HepG2 (cell line): ENCODE results near the gene SEMA7A. TPM values are rescaled to one million over a fixed set of nuclear protein-coding genes. Genes with fewer than 3 reads are reported as not detected.

Source experiments
- CBX5 ChIP-seq: sonication (generic); formaldehyde crosslinking; IDR thresholded peaks from 2 replicates; pipeline ENCODE4 v1.4.0; 2020; ENCODE audit warnings: missing genetic modification reagents, borderline replicate concordance
- FIP1L1 ChIP-seq: fragments of 200-400 bp; formaldehyde crosslinking; IDR thresholded peaks from 2 replicates; pipeline ENCODE4 v1.6.1; 2018; ENCODE audit warnings: low read depth, mild to moderate bottlenecking, low read length, moderate library complexity, borderline replicate concordance; ENCODE audit not compliant: insufficient read depth
- GTF2F1 ChIP-seq: fragments of 150-350 bp; IDR thresholded peaks from 2 replicates; pipeline ENCODE4 v1.6.1; 2014; ENCODE audit warnings: low read length
- HDAC1 ChIP-seq: sonication (generic); formaldehyde crosslinking; IDR thresholded peaks from 2 replicates; pipeline ENCODE4 v1.5.1; 2020; ENCODE audit warnings: mild to moderate bottlenecking, missing genetic modification reagents
- HOXA9 ChIP-seq: sonication (generic); formaldehyde crosslinking; IDR thresholded peaks from 2 replicates; pipeline ENCODE4 v1.8.1; 2022; ENCODE audit warnings: missing genetic modification reagents, mild to moderate bottlenecking, moderate library complexity, borderline replicate concordance
- JUNB ChIP-seq: sonication (generic); formaldehyde crosslinking; IDR thresholded peaks from 2 replicates; pipeline ENCODE4 v1.8.0; 2022; ENCODE audit warnings: missing genetic modification reagents, mild to moderate bottlenecking, borderline replicate concordance
- KAT2B ChIP-seq: fragments of 150-350 bp; IDR thresholded peaks from 2 replicates; pipeline ENCODE4 v1.6.1; 2014; ENCODE audit warnings: low read depth, low read length, borderline replicate concordance
- KDM5B ChIP-seq: sonication (generic); formaldehyde crosslinking; IDR thresholded peaks from 2 replicates; pipeline ENCODE4 v1.4.0; 2020; ENCODE audit warnings: missing genetic modification reagents, mild to moderate bottlenecking, borderline replicate concordance
- MBD4 ChIP-seq: IDR thresholded peaks from 2 replicates; pipeline ENCODE4 v1.6.1; 2012; ENCODE audit warnings: low read length, inconsistent platforms, borderline replicate concordance
- NFE2L2 ChIP-seq: fragments of 150-350 bp; IDR thresholded peaks from 2 replicates; pipeline ENCODE4 v1.6.1; 2014; ENCODE audit warnings: low read length
- PRMT3 ChIP-seq: sonication (generic); formaldehyde crosslinking; IDR thresholded peaks from 2 replicates; pipeline ENCODE4 v1.8.1; 2022; ENCODE audit warnings: low read depth, mild to moderate bottlenecking, moderate library complexity, missing genetic modification reagents, borderline replicate concordance
- SNAPC2 ChIP-seq: sonication (generic); formaldehyde crosslinking; IDR thresholded peaks from 2 replicates; pipeline ENCODE4 v1.8.1; 2022; ENCODE audit warnings: mild to moderate bottlenecking, missing genetic modification reagents
- ZNF256 ChIP-seq: sonication (generic); formaldehyde crosslinking; conservative IDR thresholded peaks from 2 replicates; pipeline ENCODE4 v1.4.0; 2020; ENCODE audit warnings: missing genetic modification reagents
- ZNF292 ChIP-seq: sonication (generic); formaldehyde crosslinking; IDR thresholded peaks from 2 replicates; pipeline ENCODE4 v1.8.1; 2022; ENCODE audit warnings: mild to moderate bottlenecking, low read depth, missing genetic modification reagents, borderline replicate concordance
- ZNF460 ChIP-seq: sonication (generic); formaldehyde crosslinking; IDR thresholded peaks from 2 replicates; pipeline ENCODE4 v1.5.1; 2020; ENCODE audit warnings: missing genetic modification reagents, mild to moderate bottlenecking, borderline replicate concordance
- ZNF549 ChIP-seq: sonication (generic); formaldehyde crosslinking; IDR thresholded peaks from 2 replicates; pipeline ENCODE4 v1.5.0; 2020; ENCODE audit warnings: missing genetic modification reagents
- ZNF589 ChIP-seq: sonication (generic); formaldehyde crosslinking; conservative IDR thresholded peaks from 2 replicates; pipeline ENCODE4 v1.8.0; 2022; ENCODE audit warnings: mild to moderate bottlenecking, moderate library complexity, missing genetic modification reagents
- ZNF746 ChIP-seq: sonication (generic); formaldehyde crosslinking; IDR thresholded peaks from 2 replicates; pipeline ENCODE4 v1.8.0; 2022; ENCODE audit warnings: mild to moderate bottlenecking, missing genetic modification reagents
- ZNF766 ChIP-seq: sonication (generic); formaldehyde crosslinking; IDR thresholded peaks from 2 replicates; pipeline ENCODE4 v1.5.0; 2020; ENCODE audit warnings: missing genetic modification reagents, borderline replicate concordance
- ZNF800 ChIP-seq: sonication (generic); formaldehyde crosslinking; IDR thresholded peaks from 2 replicates; pipeline ENCODE4 v1.4.0; 2020; ENCODE audit warnings: missing genetic modification reagents
- polyA plus RNA-seq, 8 experiments: library from polyadenylated mRNA; depleted of rRNA in 3 of 8; stranded (reverse) in 7 of 8; unstranded in 1 of 8; fragments of >200 nt; fragmentation: Illumina TruSeq in 4 of 8; extraction: Trizol in 4 of 8; gene quantifications; 2 replicates each; pipeline versions ENCODE4 v1.2.1 to v1.2.3, GENCODE V29; 2011 to 2016; ENCODE audit warnings: low read depth in 4 of 8, missing spikeins in 1 of 8, mixed read lengths in 1 of 8; ENCODE audit not compliant: insufficient read depth in 1 of 8
- total RNA-seq, 5 experiments: library from RNA; depleted of rRNA; stranded (reverse); fragments of >200 nt; fragmentation: Illumina TruSeq; extraction: Trizol; gene quantifications; 2 replicates each; pipeline ENCODE4 v1.2.3, GENCODE V29; 2016; ENCODE audit warnings: low read depth in 1 of 5
- TF ChIP-seq, protein P1 (sequence below): sonication (generic); formaldehyde crosslinking; IDR thresholded peaks from 2 replicates; pipeline ENCODE4 v1.8.0; 2022; ENCODE audit warnings: mild to moderate bottlenecking, missing genetic modification reagents, borderline replicate concordance
- TF ChIP-seq, protein P2 (sequence below): sonication (generic); formaldehyde crosslinking; IDR thresholded peaks from 2 replicates; pipeline ENCODE4 v1.4.0; 2020; ENCODE audit warnings: mild to moderate bottlenecking, missing genetic modification reagents, borderline replicate concordance
- TF ChIP-seq, protein P3 (sequence below): sonication (generic); formaldehyde crosslinking; IDR thresholded peaks from 2 replicates; pipeline ENCODE4 v1.5.0; 2020; ENCODE audit warnings: mild to moderate bottlenecking, low read depth, missing genetic modification reagents, borderline replicate concordance

The SEMA7A gene
- total and polyA plus RNA-seq, 2 of the 13 experiments (the other 11 are each of a cell fraction or from before 2014, with no cell fraction given): 9.0 to 15.8 TPM

DNA sequence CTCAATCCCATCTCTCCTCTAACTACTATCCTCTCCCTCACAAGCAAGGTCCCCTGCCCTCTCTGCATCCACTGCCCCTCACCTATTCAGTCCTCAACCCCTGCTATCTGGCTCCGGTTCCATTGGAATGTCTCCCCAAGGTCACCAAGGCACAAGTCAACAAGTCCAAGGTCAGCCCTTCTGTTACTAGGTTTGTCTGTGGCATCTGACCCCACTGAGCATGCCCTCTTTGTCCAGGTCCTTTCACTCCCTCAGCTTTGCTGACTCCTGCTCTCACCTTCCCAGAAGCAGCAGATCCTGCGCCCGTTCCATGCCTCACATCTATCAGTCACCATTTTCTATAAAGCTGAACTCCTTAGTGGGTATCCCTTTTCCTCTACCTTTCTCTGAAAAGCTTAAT is 8.3 kb upstream of the SEMA7A start (continued):
- TF ChIP-seq CBX5 (CRISPR knock-in tag) (no peak), ZNF589 (no peak), GTF2F1 (no peak), HOXA9 (CRISPR knock-in tag) (no peak), NFE2L2 (no peak; the same call in 1 of the 2 replicates), JUNB (CRISPR knock-in tag) (peak; percentile 46; the same call in 1 of the 2 replicates), ZNF746 (CRISPR knock-in tag) (no peak; the same call in 1 of the 2 replicates), PRMT3 (CRISPR knock-in tag) (no peak), ZNF460 (CRISPR knock-in tag) (no peak), MBD4 (no peak), ZNF800 (CRISPR knock-in tag) (no peak), FIP1L1 (no peak), ZNF256 (no peak), ZNF292 (CRISPR knock-in tag) (0 out of 2 replicates have a peak, but pooled peaks have one; percentile 20), KDM5B (CRISPR knock-in tag) (0 out of 2 replicates have a peak, but pooled peaks have one; percentile 47), HDAC1 (CRISPR knock-in tag) (peak; percentile 82; the same call in 1 of the 2 replicates), SNAPC2 (CRISPR knock-in tag) (no peak), ZNF766 (no peak), ZNF549 (no peak), KAT2B (no peak)
- TF ChIP-seq, protein P1, sequence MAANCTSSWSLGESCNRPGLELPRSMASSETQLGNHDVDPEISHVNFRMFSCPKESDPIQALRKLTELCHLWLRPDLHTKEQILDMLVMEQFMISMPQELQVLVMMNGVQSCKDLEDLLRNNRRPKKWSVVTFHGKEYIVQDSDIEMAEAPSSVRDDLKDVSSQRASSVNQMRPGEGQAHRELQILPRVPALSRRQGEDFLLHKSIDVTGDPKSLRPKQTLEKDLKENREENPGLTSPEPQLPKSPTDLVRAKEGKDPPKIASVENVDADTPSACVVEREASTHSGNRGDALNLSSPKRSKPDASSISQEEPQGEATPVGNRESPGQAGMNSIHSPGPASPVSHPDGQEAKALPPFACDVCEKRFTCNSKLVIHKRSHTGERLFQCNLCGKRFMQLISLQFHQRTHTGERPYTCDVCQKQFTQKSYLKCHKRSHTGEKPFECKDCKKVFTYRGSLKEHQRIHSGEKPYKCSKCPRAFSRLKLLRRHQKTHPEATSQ (CRISPR knock-in tag): no peak
- TF ChIP-seq, protein P2, sequence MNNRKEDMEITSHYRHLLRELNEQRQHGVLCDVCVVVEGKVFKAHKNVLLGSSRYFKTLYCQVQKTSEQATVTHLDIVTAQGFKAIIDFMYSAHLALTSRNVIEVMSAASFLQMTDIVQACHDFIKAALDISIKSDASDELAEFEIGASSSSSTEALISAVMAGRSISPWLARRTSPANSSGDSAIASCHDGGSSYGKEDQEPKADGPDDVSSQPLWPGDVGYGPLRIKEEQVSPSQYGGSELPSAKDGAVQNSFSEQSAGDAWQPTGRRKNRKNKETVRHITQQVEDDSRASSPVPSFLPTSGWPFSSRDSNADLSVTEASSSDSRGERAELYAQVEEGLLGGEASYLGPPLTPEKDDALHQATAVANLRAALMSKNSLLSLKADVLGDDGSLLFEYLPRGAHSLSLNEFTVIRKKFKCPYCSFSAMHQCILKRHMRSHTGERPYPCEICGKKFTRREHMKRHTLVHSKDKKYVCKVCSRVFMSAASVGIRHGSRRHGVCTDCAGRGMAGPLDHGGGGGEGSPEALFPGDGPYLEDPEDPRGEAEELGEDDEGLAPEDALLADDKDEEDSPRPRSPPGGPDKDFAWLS (CRISPR knock-in tag): no peak
- TF ChIP-seq, protein P3, sequence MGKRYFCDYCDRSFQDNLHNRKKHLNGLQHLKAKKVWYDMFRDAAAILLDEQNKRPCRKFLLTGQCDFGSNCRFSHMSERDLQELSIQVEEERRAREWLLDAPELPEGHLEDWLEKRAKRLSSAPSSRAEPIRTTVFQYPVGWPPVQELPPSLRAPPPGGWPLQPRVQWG (CRISPR knock-in tag): no peak
